Effector CD8-positive, alpha-beta T cell (primary cell): ENCODE data around the gene OTOF.

ENCODE experiments used
- DNase-seq: peaks from one replicate; lab custom pipeline; 2025; lab: John Stamatoyannopoulos, UW

OTOF gene

DNA sequence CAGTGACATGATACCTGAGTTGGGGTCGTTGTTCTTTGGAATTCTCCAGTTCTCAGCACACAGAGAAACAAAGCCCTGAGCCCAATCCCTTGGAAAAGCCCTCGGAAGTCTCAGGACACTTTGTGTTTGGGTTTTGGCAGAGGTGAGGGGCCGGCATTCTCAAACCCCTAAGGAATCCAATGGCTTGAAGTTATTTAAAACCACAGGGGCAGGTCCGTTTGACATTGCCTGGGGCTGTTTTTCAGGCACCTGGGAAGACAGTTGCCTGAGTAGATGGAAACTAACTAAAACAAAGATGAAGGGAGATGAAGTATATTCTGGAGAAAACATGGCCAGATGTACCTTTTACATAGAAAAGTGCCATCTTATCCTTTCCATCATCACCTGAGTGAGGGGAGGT, 22.5 kb upstream of the OTOF start:
- DNase-seq = no peak

DNA sequence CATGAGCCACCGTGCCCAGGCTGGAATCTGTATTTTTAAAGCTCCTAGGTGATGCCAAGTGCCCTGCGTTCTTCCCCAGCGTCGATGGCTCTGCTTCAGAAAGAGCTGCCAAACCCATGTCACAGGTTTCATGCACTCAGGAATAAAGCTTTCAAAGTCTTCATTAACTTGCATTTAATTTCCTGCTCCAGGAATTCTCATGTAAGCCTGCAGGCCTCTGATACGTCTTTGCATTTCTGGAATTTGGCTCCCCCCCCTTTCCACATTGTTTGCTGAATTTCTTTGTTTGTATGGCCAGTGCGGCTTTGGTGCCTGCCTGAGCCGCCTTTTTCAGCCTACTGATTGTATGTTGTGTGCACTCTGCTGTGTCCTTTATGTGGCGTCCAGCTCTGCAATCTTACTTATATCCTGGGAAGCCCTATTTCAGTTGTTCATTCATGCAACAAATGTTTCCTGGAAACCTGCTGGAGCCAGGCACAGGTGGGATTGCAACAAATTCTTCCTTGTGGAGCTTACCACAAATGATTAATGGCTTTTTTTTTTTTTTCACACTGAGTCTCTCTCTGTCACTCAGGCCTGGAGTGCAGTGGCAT, 17.9 kb upstream of the OTOF start:
- no peak for DNase-seq

DNA sequence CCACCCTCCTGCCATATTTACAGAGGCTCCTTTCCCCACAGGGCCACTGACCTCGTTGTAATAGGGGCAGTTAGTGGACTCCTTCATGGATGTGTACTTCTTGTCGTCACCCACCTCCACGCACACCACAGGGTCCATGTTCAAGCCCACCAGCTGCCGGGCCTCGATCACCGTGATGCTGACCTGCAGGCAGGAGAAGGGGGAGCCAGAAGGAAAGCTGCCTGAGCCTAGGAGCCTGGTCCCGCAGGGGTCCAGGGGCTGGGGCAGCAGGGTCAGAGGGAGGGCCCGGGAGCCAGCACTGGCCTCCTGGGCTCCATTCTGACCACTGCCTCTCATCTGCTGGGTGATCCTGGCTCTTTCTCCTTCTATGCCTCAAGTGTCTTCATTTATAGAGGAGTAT, 17.0 kb upstream of the OTOF start:
- no peak for DNase-seq

DNA sequence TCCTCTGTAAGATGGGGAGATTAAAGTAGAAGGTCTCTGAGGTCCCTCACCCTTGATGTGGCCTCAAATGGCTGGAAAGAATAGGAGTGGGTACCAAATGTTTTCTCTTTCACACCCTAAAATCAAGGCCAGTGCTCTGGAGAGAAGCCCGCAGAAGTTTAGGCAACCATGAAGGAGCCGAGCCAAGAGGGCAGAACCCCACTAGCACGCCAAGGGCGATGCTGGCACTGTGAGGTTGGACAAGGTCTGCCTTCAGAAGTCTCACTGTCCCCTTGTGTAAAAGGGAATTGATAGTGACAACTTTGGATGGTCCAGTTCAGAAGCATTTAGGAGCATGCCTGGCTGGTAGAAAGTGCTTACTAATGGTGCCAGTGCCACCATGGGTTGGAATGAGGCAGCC, 16.3 kb upstream of the OTOF start:
- DNase-seq = no peak

DNA sequence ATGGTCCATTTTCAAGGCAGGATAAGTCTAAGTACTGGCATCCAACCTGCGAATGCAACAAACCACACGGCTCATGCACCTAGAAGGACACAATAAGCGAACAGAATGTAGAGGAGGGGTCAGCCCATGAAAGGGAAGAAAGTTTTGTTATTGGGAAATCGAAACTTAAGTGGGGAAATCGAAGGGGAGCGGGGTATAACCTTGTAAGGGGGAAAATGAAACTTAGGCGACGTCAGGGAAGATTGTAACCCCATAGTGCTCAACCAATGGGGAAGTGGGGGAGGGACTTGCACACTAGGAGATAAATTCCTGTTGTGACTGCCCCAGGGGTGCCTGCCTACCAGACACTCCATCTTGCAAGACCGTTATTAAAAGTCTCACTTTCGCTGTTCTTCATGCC, 15.6 kb upstream of the OTOF start:
- DNase-seq = no peak

DNA sequence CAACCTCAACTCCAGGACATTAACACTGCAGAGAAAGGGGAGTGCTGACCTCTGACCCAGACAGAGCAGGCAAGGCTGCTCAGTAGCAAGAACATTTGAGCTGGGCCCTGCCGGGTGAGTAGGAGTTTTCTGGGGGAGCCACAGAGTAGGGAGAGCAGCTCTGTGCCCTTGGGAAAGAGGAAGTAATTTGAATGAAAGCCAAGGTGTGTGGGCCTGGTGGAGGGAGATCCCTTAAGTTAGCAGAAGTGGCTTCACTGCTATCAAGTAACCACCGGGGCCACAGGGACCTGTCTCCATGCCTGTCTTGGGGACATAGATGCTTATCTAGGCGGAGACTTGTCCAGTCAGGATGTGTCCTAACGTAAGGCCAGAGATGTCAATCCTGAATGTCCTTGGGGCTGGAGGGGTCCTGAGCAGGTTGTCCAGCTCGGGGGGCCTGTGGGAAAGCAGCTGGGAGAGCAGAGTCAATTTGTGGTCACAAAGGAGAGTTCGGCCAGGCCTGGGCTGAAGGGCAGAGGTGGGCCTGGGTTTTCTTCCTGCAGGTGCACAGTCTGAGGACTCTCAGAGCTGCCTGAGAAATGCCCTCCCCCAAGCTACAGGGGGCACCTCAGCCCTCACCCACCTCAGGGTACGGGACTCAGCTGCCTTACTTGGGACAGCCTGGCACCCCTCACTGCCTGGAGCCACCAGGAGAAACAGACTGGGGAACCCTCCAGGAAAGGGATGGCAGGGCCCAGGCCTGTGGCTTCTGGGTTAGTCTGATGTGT, 15.0 kb upstream of the OTOF start:
- no peak for DNase-seq

DNA sequence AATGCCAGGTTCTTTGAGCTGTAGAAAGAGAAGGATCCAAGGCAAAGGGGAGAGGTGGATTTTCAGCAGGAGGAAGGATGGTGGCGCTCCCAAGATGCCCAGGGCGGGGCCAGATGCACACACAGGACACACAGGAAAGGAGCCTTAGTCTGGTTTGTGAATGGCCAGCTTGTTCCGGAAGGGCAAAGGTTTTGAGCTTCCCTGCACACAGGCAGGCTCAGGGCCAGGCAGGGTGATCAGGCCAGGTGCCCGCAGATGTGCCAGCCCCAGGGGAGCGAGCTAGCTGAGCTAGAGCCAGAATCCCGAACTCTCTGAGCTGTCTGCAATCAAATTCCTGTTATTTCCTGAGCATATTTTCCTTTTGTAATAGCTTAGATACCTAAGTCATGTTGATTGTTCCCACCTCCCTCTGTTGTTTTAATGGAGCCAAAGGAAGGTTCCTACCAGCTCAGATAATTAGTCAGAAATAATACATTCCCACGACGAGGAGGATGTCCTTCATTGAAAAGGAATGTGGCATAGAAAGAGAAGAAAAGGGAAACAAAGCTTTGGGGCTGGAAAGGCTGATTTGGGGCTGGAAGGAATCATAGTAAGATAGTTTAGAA, 13.7 kb upstream of the OTOF start:
- no peak for DNase-seq

DNA sequence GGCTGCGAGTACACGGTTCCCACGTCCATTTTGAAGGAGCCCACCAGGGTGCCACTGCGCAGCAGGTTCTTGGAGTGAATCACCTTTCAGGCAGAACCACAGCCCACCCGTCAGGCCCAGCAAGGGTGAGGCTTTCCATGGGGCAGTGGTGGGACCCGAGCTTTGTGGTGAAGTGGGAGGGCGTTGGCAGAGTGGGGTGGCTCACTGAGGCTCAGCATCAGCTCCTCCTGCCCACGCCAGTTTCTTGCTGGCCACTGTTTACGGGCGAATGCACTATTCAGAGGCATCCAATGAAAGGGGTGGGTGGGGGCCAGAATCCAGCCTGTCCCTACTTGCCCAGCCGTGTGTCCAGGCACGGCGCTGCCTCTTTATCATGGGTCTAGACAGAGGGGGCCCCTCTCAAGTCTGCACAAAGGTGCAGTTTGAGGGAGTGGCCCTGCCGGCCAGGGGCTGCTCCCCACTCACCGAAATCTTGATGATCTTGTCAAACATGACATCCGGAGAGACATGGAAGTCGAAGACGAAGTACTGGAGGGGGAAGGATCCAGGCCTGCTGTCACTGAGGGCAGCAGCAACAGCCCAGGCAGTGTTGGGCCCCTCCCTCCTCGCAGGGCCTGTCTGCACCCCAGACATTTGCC, 11.4 kb upstream of the OTOF start:
- no peak for DNase-seq

DNA sequence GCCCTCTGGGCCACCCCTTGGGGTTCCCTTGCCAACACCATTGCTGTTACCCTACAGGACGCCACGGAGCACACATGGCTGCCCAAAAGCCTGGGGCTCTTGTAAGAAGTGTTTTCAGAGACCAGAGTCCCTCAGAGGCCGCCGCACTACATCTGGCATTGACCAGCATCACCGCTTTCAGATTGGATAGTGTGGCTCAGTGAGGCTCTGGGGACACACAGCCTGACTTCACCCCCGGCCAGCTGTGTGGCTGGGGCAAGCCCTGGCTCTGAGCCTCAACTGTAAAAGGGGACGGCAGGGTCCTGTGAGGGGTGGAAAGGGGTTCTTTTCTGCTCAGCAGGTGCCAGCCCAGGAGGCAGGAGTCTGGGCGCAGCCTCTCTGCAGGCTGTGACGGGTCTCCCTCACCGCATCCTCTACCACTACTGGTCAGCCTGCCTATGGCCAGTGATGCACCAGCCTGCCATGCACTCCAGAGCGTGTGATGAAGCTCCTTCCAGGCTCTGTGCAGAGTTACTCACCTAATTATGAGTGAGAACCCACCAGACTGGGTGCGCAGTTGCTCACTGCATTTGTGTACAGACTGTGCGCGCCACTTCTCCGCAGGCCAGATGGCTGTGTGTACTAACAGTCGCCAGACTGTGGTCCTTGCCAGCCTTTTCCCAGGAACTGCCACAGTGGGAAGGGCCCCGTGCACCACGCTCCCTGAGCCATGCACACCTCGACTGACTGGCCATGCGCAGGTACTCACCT, 10.7 kb upstream of the OTOF start:
- DNase-seq = no peak

DNA sequence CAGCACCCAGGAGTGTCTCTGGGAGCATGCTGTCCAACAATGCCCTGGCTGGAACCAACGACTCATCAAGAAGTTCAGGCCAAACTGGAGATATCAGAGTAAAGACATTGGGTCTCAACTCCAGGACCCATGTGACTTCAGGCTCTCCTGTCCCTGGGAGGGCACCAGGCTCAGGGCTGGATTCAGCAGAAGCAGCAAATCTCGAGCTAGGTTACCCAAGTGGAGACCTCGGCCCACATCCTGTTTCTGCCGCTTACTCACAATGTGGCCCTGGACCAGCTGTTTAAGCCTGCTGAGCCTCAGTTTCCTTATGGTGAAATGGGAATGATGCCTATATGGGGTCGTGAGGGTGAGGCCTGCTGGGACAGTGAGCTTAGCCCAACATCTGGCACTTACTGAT, 9.3 kb upstream of the OTOF start:
- no peak for DNase-seq

DNA sequence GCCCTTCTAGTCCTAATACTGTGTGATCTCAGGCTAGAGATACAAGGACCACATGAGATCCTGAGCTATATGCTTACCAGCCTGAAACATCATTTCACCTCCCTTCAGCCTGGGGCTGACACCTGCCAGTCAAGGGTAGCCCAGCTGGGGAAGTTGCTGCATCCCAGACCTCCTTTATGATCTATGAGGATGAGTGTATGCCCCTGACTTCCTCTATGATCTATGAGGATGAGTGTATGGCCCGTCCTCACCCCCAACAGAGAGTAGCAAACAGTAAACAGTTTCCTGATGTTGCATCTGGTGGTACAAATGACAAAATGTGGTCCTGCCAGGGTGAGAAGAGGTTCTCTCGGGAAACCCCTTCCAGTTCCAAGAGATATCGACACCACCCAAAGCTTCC, 8.9 kb upstream of the OTOF start:
- no peak for DNase-seq

DNA sequence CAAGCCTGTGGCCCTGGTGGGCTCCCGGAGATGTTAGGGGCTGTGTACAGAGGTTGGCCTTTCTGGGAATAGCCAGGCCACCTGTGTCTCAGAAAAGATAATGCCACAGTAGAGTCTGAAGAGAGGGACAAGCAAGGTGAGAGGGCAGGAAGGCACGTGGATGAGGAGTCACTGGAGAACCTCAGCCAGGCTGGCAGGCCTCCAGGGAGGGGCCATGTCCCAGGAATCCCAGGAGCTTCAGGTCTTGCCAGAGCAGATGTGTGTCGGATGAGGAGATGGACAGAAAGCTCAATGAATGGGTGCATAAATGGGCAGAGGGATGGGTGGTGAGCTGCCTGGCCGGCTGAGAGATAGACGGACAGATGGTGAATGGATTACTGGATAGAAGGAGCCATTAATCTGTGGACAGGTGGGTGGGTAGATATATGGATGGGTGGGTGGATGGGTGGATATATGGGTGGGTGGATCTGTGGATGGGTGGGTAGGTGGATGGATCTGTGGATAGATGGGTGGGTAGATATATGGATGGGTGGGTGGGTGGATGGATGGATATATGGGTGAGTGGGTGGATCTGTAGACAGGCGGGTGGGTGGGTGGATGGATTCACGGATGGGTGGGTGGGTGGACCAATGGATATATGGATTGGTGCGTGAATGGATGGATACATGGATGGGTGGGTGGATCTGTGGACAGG, 7.9 kb upstream of the OTOF start:
- no peak for DNase-seq

DNA sequence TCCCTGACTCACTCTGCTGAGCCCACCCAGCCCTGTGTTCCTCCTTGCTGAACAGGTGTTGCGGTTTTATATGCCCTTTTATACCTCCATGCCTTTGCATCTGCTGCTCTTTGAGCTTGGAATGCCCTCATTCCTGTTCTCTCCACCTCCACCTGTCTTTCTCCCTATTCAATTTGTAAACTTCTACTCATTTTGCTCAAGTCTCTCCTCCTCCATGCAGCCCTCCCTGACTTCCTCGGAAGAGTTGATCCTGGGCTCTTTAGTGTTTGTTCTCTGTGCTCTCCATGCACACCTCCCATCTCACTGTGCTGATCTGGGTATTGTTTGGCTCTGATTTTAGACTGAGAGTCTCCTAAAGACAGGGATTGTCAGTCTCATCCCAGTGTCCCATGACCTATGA, 7.2 kb upstream of the OTOF start:
- no peak for DNase-seq

DNA sequence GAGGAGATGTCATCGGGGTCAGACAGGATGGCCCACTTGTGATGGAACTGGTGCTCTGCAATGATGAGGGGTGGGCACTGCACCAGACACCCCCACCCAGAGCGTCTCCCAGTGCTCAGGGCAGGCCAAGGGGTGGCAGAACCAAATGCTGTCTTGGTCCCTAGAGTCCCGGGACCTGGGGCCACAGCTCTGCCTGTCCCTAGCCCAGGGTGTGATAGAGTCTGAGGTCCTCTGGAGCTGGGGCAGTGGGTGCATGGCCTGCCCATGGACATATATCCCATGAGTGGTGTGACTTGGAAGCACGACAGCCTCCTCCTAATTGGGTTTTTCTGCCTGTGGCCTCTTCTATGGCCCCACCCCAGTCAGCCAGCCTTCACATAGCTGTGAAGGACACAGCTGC, 6.7 kb upstream of the OTOF start:
- no peak for DNase-seq

DNA sequence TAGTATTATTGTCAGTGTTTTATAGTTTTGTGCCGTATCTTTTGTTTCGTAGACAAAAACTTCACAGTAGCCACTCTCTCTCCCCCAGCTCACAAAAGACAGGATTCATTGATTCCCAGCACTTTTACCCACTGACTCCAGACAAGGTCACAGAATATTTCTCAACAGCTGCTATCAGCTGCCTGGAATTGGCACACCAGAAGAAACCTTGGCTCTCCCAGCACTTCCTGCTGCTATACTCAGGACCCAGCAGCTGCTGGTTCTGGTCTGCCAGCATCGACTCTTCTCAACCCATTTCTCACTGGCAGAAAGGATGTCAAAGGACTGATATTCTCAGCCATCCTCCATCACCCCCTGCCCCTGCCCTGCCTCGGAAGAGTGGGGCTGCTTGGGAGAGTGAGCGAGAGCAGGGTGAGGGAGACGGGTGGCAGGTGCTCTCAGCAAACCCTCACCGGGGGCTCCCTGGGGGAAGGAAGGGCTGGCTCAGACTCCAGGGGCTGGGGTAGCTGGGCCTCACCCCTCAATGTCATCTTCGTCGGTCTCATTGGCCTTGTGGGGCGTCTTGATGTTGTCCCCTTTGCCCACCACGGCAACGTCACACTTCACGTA, 6.1 kb upstream of the OTOF start:
- DNase-seq = no peak

DNA sequence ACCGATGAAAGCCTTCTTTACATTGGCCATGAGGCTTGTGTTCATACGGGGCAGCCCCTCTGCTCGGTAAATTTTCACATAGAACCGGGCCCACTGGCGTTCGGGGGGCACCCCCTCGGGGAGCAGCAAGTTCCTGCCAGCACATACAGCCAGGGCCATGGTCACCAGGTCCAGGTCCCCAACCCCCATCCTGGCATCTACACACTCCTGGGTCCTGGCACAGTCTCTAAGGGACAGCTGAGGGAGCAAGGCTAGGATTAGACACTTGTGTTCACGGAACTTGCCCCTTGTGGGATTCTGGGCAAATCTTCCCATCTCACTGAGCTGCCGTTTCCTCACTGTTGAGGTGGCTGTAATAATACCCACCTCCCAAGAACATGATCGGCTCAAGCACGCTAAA, 5.6 kb upstream of the OTOF start:
- DNase-seq = no peak

DNA sequence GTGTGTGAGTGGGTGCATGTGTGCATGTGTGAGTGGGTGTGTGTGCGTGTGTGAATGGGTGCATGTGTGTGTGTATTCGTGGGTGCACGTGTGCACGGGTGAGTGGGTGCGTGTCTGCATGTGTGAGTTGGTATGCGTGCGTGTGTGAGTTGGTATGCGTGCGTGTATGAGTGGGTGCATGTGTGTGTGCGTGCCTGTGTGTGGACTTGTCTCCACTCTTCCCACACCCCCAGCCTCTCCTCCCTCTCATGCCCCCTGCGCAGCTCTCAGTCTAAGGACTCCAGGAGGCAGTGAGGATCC, 5.1 kb upstream of the OTOF start:
- no peak for DNase-seq

DNA sequence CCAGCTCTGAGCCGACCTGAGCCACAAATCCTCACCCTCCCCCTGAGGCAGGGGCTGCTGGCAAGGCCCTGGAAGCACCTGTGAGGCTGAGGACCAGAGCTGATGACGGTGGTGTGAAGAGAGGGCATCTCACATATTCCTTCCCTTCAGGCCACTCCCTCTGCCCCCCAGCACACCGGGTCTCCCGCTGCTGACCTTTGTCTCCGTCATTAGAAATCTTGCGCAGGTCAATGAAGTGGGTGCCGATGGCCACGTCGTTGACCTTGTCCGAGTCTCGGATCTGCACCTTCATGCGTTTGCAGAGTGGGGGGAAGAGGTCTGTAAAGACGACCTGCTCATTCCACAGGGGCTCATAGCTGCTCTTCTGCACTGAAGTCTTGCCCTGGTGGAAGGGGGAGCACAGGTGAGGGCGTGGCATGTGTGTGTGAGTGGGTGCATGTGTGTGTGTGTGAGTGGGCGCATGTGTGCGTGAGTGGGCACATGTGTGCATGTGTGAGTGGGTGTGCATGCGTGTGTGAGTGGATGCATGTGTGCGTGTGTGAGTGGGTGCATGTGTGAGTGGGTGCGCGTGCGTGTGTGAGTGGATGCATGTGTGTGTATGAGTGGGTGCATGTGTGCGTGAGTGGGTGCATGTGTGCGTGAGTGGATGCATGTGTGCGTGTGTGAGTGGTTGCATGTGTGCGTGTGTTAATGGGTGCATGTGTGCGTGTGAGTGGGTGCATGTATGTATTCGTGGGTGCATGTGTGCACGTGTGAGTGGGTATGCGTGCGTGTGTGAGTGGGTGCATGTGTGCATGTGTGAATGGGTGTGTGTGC, 4.5 kb upstream of the OTOF start:
- DNase-seq = no peak

DNA sequence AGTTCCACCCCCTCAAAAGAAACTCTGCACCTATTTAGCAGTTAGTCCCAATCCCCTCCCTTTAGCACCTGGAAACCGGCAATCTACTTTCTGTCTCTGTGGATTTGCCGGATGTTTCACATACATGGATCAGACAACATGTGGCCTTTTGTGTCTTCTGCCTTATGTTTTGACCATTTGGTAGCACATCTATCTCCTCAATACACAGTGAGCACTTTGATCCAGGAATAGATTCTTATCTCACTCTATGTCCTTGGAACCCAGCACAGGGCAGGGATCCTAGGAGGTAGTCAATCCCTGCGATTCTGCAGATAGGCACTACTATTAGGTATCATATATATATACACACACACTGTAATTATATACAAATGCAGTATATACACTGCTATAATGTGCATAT, 3.8 kb upstream of the OTOF start:
- no peak for DNase-seq

DNA sequence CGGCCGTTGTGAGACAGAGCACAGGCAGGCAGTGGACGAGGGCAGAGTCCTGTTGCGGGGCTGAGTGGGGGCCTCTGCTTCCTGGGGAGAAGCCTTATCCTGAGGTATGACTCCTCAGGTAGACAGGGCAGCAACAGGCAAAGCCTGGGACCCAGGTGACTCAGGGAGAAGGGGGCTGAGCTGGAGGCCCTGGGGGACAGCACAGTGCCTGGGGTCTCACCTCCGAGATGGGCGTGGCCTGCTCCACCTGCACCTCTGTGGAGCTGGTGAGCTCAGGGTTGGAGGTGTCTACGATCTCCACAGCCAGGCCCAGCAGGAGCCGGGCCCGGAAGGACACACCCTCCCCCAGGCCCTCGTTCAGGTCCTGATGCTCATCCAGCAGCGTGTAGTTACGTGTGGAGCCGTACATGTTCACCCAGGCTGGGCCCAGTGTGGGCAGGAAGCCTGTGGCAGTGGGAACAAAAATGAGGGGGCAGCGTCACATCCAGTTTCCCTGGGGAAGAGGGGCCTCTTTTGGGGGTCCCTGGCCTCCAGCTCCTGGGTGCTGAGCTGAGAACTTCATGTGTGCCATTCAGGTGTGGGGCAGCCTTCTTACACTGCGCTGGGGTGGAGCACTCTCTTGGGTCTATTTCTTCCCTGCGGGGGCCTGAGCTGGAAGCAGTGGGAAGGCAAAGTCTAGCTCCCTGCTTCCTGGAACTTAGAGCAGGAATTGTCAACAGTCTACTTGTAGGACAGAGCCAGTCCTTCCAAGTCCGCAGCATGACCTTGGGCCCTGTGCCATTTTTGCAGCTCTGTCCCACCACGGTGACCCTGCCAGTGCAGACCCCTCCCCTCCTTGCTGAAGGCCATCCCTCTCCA, 2.9 kb upstream of the OTOF start:
- DNase-seq = no peak
